Measurements from ENCODE around the gene COL9A2. TPM values are rescaled to one million over a fixed set of nuclear protein-coding genes. Genes with fewer than 3 reads are reported as not detected.
A peak's percentile ranks its signal among the peaks of the same experiment; 100 is the strongest.

The COL9A2 gene
- total and polyA plus RNA-seq, 11 donors = 0.14 to 1.4 (median 0.50) TPM; not detected in 1

GRCh38 chr1:40299366-40300248, 17.5 kb downstream of the COL9A2 start:
- 60 to 74% (median 71%) methylated on average over 8 of the region's 8 CpGs for WGBS, 4 donors
- Histone ChIP-seq H3K36me3 (peaks cover 0 to 4% (median under 1%) of the 10 kb centered on the region in 9 donors), H3K9me3 (no peaks in the 10 kb centered on the region), H3K27ac (no peak overlapping the region), H3K4me3 (no peak overlapping the region), H3K4me1 (peaks cover 0 to 4% (median 0%) of the 10 kb centered on the region in 12 donors), H3K27me3 (peaks cover 0 to 14% (median 0%) of the 10 kb centered on the region in 9 donors)
- intact Hi-C loops (cut with DNase I) = no loop called here
- TF ChIP-seq POLR2A (IDR thresholded peaks at IDR 0.05) = no peak
- TF ChIP-seq CTCF (IDR thresholded peaks at IDR 0.05) = no peak
- ATAC-seq (no peak), DNase-seq (no peak)

- Histone ChIP-seq H3K4me1 (no peaks in the 10 kb centered on the region), H3K9me3 (no peaks in the 10 kb centered on the region), H3K4me3 (no peak overlapping the region), H3K27ac (no peak overlapping the region), H3K27me3 (no peaks in the 10 kb centered on the region), H3K36me3 (peaks cover 2 to 88% (median 81%) of the 10 kb centered on the region in 9 donors)
- WGBS, 4 donors = 88 to 96% (median 96%) methylated on average over 2 of the region's 2 CpGs
- DNase-seq (no peak), ATAC-seq (no peak)
- no peak for TF ChIP-seq CTCF (IDR thresholded peaks at IDR 0.05)
- intact Hi-C loops (cut with DNase I) = no loop called here
Observed at GRCh38 chr1:40291293-40291692, 25.8 kb downstream of the COL9A2 start.

- H3K27ac ChIP-seq = peak overlapping the region in 1 of 12 donors; percentile 24
- no peaks in the 10 kb centered on the region for H3K9me3 ChIP-seq
- no peak for TF ChIP-seq CTCF (IDR thresholded peaks at IDR 0.05)
- no peak for TF ChIP-seq POLR2A (IDR thresholded peaks at IDR 0.05)
- peaks cover 0 to 95% (median 87%) of the 10 kb centered on the region in 9 donors for H3K36me3 ChIP-seq
- ATAC-seq = no peak
- no peaks in the 10 kb centered on the region for H3K27me3 ChIP-seq
- H3K4me1 ChIP-seq = no peaks in the 10 kb centered on the region
- no peak for DNase-seq
- WGBS, 4 donors = 69 to 90% (median 77%) methylated on average over 2 of the region's 2 CpGs
- H3K4me3 ChIP-seq = no peak overlapping the region
- intact Hi-C loops (cut with DNase I) = loop anchor here in 1 of 10 donors (10.0 kb wide), 1 partner anchor 47 kb away; no protein-coding TSS in a partner anchor
Observed at GRCh38 chr1:40281853-40282252, 35.2 kb downstream of the COL9A2 start.

GRCh38 chr1:40276122-40276521, 41.0 kb downstream of the COL9A2 start:
- H3K27ac ChIP-seq = no peak overlapping the region
- WGBS, 4 donors = 80 to 87% (median 84%) methylated on average over 3 of the region's 3 CpGs
- DNase-seq (no peak), ATAC-seq (no peak)
- TF ChIP-seq POLR2A (IDR thresholded peaks at IDR 0.05) (no peak), CTCF (IDR thresholded peaks at IDR 0.05) (no peak)
- no peak overlapping the region for H3K4me3 ChIP-seq
- H3K4me1 ChIP-seq = peaks cover 0 to 3% (median 0%) of the 10 kb centered on the region in 12 donors
- H3K27me3 ChIP-seq = no peaks in the 10 kb centered on the region
- H3K9me3 ChIP-seq = no peaks in the 10 kb centered on the region
- intact Hi-C loops (cut with DNase I) = no loop called here
- H3K36me3 ChIP-seq = peaks cover 0 to 97% (median 81%) of the 10 kb centered on the region in 9 donors
